ENCODE measurements around the gene TASOR.
A peak's percentile ranks its signal among the peaks of the same experiment; 100 is the strongest.

The TASOR gene

DNA sequence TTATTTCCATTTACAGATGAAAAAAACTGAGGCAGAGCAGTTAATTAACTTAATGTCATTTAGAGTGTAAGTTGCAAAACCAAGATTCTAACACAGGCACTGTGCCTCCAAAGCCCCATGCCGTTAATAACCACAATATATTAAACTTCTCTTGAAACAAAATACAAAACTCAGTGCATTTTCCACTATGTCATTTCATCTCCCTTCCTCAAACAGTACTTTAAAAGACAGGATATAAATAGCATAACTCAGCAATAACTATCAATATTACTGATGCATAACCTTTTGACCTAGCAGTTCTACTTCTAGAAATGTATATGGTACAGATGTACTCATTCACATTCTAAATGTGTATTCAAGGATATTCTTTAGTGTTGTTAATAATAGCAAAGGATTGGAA is 5.1 kb upstream of the TASOR start:
- no peak for DNase-seq (ENCODE audit: low read depth)

DNA sequence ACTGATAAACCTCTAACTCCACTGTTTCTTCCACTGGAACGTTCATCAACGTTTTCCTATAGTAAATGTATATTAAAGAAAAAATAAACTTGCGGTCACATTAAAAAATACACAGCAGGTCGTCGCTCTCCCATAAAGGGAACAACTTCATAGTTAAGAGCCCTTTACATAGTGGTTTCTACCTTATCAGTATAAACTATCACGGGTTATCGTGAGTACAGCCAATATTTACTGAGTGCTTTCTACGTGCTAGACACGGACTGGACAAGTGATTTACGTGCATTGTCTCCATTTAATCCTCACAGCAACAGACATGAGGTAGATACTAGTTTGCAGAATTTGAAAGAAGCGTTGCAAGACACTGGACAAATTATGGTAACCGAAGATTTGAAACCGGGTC is 964 bp upstream of the TASOR start:
- no peak for DNase-seq (ENCODE audit: low read depth)

DNA sequence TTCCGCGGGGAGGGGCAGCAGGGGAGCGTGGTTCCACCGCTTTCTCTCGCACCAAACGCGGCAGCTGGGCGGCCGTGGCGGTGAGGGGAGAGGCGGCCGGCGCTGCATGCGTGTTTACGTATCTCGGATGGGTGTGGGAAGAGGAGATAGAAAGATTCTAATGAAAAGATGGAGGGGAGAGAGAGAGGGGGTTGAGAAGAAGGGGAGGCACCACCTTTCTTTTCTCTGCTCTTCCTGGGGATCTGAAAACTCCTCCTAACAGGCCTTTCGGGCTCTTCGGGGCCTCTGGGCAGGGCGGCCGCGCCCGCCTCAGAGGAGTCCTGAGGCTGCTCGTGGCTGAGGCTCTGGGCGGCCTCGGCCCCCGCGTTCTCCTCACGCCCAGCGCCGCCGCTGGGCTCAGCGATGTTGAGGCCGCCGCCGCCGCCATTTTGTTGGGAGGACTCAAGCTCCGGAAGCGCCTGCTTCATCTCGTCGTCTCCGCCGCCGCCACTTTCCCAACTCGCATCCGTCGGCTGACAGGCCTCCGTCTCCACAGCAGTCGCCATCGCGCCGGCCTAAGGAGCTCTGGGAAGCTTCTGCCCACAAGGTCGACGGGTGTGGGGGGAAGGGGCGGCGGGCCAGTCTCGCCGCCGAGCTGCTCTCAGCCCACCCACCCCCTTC is 473 bp downstream of the TASOR start:
- peak; percentile 48 for DNase-seq (ENCODE audit: low read depth)

DNA sequence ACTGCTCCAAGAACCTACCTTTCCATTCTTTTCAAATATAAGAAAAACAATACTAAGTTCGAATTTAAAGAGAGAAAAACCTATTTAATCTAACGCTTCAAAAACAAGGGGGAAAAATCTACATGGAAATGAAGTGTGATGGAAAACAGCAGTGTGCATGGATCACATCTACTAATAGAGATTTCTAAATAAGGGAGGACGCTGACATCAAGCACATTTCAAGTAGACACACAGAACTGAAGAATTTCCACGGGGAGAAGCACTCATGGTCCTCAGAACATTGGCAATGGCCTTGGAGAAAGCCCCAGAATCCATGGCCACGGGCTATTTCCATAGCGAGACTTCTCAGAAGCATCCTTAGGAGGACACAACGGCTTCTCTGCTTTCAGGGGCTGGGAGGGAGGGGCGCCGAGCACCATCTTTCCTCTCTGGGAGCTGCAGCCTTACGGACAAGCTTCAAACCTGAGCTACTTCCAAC is 1.0 kb downstream of the TASOR start:
- DNase-seq (ENCODE audit: low read depth): no peak

DNA sequence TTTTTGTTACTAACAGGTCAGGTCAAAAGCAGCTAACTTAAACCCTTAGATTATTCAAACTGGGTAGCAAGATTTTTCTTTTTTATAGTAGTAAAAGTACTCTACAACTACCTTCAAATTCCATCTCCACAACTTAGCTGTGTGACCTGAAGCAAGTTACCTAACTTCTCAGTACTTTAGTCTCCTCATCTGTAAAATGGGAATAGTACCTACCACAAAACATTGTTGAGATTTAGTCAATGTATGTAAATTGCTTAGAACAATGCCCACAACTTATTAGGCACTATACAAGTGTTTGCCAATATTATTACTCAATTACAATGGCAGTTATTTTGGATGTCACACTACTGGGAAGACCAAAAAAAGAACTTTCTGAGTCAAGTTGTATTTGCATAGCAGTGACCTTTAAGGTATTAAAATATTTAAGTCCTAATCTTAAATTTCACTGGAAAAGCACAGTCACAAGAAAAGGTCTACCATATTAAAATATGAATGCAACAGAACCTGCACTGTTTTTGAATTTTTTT is 2.9 kb downstream of the TASOR start:
- DNase-seq (ENCODE audit: low read depth): no peak

DNA sequence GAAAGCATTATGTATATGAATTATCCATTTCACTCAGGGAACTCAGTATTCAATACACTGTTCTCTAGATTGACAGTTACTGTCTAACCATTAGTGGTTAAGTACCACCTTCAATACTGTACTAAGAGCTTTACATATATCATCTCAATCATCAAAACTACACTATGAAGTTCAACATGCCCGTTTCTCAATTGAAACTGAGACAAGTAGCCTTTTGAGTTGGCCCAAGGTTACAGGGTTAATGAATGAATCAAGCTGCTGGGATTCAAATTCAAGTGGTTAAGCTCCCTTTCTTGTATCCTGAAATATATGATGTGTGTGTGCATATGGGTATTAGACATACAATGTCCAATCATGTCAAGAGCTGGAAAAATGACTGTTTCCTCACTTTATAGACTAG is 5.8 kb downstream of the TASOR start:
- DNase-seq (ENCODE audit: low read depth): no peak

DNA sequence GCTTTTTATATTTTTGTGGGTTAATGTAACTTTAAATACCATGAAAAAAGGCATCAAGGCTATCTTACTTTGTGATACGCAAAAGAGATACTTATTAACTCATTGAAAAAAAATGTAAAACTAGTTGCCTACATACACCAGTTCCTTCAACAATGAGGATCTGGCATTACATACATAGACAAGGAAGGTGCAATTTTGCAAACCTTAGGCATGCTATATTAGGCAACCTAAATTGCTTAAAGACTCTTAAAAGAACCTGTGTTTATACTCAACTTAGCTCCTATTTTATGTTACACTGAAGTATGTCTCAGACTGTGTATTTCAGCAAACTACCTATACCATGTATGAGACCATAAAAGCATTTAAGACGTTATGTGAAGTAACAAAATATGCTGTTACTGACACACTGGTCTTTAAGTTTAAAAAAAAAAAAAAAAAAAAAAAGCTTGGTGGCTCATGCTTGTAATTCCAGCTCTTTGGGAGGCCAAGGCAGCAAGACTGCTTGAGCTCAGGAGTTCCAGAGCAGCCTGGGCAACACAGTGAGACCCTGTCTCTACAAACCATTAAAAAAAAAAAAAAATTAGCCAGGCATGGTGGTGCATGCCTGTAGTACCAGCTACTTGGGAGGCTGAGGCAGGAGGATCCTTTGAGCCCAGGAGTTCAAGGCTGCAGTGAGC is 9.1 kb downstream of the TASOR start:
- no peak for DNase-seq (ENCODE audit: low read depth)

DNA sequence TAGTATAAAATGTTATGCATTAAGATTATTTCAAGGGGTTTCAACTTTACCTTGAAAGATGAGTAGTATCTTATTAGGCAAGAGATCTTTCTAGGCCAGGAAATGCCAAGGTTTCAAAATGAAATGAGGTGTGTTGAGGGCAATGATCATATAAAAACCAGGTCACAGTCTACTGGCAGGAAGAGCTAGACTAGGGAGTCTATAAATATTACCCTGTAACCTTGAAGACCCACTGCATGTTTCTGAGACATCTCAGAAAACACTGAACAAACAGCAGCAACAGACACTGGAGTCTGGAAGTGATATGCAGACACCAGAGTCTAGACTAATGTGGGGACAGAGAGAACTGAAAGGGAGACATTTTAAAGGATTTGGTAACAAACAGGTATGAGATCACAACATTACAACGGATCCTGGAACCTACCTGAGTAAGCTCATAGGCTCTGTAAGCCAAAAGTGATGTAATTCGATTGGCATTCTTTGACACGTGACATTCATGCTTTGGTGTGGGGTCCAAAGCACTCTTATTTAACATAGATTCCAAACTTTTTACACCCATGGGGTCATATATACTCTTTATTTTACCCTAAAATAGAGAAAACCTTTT is 15.0 kb downstream of the TASOR start:
- no peak for DNase-seq (ENCODE audit: low read depth)

DNA sequence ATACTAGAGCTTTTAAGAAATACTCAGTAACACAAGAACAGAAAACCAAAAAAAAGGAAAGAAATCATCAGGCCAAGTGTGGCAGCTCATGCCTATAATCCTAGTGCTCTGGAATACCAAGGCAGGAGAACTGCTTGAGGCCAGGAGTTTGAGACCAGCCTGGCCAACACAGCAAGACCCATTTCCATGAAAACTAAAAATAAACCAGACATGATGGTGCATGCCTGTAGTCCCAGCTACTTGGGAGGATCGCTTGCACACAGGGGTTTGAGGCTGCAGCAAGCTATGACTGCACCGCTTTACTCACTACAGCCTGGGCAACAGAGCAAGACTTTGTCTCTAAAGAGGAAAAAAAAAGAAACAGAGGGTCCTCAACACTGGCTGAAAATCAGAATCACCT is 18.2 kb downstream of the TASOR start:
- no peak for DNase-seq (ENCODE audit: low read depth)

DNA sequence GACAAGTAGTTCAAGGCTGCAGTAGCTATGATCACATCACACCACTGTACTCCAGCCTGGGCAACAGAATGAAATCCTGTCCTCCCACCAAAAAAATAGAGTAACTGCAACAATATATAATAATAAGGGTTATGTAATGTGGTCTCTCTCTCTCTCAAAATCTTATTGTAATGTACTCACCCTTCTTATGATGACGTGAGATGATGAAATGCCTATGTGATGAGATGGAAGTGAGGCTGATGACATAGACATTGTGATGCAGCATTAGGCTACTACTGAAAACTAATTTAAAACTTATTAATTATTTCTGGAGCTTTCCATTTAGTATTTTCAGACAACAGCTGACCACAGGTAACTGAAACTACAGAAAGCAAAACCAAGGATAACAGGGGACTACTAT is 27.4 kb downstream of the TASOR start:
- DNase-seq (ENCODE audit: low read depth): no peak

DNA sequence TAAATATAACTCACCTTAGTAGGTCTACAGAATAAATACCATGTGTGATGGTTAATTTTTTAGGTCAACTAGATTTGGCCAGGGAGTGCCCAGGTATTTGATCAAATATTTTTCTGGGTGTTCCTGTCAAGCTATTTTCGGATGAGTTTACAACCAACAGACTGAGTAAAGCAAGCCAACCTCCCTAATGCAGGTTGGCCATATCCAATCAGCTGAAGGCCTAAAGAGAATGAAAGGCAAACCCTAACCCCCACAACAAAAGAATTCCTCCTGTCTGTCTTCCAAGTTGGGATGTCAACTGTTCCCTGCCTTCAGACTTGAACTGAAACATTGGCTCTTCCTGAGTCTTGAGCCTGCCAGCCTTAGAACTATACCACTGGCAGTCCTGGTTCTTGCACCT is 28.6 kb downstream of the TASOR start:
- DNase-seq (ENCODE audit: low read depth): no peak

DNA sequence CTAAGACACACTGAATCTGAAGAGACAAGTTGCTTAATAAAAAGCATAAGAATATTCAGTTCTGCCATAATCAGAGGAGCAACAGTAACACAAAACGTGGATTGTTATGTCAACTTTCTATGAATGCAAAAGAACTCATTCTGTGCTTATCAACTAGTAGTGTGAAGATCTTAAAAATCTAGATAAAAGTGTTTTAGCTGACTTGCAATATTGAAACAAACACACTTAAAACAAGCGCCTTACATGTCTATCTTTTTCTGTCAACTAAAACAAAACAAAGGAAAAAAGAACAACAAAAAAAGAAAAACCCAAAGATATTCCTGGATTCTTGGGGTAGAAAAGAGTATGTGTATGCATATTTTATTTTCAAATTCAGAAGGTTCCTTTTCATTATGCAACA is 37.7 kb downstream of the TASOR start:
- DNase-seq (ENCODE audit: low read depth): no peak

DNA sequence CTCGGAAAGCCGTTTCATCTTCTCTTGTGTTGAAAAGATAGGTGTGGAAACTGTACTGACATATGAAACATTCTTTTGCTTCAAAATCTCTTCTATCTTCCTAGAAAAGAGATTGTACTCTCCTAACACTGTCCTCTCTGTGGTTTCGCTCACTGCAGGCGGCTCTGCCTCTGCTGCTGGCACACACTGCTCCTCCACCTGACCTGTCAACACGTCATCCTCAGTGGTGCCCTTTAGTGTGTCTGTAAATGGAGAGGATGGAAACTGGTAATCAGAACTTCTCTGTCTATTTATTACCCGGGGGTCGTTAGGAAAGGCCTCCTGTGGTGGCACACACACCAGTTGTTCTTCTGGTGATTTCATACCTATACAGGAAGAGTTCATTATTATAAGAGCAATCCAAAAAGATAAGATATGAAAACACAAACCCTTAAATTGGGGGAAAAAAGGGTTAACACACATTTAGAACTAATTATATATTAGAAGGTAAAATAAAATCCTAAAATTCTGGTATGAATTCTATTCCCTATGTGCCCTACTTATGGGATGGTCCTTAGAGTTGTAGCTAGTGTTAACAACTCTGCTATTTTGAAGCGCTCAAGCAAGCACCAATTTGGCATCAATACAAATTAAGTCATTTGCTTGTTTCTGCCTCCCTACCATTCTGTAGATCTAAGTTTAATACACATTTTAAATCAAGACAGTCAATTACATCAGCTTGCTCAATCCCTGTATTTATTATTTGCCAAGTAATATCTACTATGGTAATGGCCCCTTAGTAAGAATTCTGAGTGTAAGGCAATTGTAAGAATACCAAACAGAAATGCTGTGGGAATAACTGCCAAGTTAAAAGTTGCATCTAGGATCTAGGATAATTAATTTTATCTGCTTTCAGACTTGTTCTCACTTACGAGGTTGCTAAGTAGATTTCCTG is 49.2 kb downstream of the TASOR start:
- DNase-seq (ENCODE audit: low read depth): no peak
